ENCODE measurements around the gene MOSPD3. TPM values are rescaled to one million over a fixed set of nuclear protein-coding genes. Genes with fewer than 3 reads are reported as not detected.

MOSPD3 gene
- total and polyA plus RNA-seq, 2 experiments from 2014 or later: 15.3 to 23.5 TPM

DNA sequence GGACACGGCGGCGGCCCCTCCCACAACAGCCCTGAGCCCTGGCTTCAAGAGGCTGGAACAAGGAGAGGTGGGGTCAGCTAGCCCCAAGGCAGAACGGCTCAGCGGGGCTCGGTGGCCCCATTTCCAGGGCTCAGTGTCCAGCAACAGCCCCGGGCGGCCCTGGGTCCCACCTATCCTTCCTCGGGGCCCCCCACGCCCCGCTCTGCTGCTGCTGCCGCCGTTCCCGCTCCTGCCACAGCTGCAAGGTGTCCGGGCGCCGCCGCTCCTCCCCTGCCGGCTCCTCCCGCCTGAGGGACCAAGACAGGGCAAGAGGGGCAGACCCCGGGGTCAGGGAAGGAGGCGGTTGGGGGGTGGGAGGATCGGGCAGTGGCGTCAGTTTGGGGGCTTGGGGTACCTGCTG is 35.2 kb upstream of the MOSPD3 start:
- TF ChIP-seq, protein P1, sequence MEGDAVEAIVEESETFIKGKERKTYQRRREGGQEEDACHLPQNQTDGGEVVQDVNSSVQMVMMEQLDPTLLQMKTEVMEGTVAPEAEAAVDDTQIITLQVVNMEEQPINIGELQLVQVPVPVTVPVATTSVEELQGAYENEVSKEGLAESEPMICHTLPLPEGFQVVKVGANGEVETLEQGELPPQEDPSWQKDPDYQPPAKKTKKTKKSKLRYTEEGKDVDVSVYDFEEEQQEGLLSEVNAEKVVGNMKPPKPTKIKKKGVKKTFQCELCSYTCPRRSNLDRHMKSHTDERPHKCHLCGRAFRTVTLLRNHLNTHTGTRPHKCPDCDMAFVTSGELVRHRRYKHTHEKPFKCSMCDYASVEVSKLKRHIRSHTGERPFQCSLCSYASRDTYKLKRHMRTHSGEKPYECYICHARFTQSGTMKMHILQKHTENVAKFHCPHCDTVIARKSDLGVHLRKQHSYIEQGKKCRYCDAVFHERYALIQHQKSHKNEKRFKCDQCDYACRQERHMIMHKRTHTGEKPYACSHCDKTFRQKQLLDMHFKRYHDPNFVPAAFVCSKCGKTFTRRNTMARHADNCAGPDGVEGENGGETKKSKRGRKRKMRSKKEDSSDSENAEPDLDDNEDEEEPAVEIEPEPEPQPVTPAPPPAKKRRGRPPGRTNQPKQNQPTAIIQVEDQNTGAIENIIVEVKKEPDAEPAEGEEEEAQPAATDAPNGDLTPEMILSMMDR (conservative IDR thresholded peaks at IDR 0.05; ENCODE audit: low read depth in 2 of 2): no peak
- TF ChIP-seq ZNF114 (CRISPR knock-in tag; IDR thresholded peaks at IDR 0.05): no peak
- TF ChIP-seq JUNB (IDR thresholded peaks at IDR 0.05; ENCODE audit: unreplicated experiment): no peak
- TF ChIP-seq, protein P2, sequence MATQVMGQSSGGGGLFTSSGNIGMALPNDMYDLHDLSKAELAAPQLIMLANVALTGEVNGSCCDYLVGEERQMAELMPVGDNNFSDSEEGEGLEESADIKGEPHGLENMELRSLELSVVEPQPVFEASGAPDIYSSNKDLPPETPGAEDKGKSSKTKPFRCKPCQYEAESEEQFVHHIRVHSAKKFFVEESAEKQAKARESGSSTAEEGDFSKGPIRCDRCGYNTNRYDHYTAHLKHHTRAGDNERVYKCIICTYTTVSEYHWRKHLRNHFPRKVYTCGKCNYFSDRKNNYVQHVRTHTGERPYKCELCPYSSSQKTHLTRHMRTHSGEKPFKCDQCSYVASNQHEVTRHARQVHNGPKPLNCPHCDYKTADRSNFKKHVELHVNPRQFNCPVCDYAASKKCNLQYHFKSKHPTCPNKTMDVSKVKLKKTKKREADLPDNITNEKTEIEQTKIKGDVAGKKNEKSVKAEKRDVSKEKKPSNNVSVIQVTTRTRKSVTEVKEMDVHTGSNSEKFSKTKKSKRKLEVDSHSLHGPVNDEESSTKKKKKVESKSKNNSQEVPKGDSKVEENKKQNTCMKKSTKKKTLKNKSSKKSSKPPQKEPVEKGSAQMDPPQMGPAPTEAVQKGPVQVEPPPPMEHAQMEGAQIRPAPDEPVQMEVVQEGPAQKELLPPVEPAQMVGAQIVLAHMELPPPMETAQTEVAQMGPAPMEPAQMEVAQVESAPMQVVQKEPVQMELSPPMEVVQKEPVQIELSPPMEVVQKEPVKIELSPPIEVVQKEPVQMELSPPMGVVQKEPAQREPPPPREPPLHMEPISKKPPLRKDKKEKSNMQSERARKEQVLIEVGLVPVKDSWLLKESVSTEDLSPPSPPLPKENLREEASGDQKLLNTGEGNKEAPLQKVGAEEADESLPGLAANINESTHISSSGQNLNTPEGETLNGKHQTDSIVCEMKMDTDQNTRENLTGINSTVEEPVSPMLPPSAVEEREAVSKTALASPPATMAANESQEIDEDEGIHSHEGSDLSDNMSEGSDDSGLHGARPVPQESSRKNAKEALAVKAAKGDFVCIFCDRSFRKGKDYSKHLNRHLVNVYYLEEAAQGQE (IDR thresholded peaks at IDR 0.05; ENCODE audit: unreplicated experiment): no peak
- no peak for TF ChIP-seq EZH2phosphoT487 (IDR thresholded peaks at IDR 0.05; ENCODE audit: unreplicated experiment)
- TF ChIP-seq STAT1 (IDR thresholded peaks at IDR 0.05; ENCODE audit: unreplicated experiment): no peak
- no peak for TF ChIP-seq POLR2AphosphoS5 (IDR thresholded peaks at IDR 0.05; ENCODE audit: low read depth)
- TF ChIP-seq, protein P3, sequence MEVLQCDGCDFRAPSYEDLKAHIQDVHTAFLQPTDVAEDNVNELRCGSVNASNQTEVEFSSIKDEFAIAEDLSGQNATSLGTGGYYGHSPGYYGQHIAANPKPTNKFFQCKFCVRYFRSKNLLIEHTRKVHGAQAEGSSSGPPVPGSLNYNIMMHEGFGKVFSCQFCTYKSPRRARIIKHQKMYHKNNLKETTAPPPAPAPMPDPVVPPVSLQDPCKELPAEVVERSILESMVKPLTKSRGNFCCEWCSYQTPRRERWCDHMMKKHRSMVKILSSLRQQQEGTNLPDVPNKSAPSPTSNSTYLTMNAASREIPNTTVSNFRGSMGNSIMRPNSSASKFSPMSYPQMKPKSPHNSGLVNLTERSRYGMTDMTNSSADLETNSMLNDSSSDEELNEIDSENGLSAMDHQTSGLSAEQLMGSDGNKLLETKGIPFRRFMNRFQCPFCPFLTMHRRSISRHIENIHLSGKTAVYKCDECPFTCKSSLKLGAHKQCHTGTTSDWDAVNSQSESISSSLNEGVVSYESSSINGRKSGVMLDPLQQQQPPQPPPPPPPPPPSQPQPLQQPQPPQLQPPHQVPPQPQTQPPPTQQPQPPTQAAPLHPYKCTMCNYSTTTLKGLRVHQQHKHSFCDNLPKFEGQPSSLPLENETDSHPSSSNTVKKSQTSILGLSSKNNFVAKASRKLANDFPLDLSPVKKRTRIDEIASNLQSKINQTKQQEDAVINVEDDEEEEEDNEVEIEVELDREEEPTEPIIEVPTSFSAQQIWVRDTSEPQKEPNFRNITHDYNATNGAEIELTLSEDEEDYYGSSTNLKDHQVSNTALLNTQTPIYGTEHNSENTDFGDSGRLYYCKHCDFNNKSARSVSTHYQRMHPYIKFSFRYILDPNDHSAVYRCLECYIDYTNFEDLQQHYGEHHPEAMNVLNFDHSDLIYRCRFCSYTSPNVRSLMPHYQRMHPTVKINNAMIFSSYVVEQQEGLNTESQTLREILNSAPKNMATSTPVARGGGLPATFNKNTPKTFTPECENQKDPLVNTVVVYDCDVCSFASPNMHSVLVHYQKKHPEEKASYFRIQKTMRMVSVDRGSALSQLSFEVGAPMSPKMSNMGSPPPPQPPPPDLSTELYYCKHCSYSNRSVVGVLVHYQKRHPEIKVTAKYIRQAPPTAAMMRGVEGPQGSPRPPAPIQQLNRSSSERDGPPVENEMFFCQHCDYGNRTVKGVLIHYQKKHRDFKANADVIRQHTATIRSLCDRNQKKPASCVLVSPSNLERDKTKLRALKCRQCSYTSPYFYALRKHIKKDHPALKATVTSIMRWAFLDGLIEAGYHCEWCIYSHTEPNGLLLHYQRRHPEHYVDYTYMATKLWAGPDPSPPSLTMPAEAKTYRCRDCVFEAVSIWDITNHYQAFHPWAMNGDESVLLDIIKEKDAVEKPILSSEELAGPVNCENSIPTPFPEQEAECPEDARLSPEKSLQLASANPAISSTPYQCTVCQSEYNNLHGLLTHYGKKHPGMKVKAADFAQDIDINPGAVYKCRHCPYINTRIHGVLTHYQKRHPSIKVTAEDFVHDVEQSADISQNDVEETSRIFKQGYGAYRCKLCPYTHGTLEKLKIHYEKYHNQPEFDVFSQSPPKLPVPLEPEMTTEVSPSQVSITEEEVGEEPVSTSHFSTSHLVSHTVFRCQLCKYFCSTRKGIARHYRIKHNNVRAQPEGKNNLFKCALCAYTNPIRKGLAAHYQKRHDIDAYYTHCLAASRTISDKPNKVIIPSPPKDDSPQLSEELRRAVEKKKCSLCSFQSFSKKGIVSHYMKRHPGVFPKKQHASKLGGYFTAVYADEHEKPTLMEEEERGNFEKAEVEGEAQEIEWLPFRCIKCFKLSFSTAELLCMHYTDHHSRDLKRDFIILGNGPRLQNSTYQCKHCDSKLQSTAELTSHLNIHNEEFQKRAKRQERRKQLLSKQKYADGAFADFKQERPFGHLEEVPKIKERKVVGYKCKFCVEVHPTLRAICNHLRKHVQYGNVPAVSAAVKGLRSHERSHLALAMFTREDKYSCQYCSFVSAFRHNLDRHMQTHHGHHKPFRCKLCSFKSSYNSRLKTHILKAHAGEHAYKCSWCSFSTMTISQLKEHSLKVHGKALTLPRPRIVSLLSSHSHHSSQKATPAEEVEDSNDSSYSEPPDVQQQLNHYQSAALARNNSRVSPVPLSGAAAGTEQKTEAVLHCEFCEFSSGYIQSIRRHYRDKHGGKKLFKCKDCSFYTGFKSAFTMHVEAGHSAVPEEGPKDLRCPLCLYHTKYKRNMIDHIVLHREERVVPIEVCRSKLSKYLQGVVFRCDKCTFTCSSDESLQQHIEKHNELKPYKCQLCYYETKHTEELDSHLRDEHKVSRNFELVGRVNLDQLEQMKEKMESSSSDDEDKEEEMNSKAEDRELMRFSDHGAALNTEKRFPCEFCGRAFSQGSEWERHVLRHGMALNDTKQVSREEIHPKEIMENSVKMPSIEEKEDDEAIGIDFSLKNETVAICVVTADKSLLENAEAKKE (CRISPR knock-in tag; IDR thresholded peaks at IDR 0.05): no peak
- TF ChIP-seq, protein P4, sequence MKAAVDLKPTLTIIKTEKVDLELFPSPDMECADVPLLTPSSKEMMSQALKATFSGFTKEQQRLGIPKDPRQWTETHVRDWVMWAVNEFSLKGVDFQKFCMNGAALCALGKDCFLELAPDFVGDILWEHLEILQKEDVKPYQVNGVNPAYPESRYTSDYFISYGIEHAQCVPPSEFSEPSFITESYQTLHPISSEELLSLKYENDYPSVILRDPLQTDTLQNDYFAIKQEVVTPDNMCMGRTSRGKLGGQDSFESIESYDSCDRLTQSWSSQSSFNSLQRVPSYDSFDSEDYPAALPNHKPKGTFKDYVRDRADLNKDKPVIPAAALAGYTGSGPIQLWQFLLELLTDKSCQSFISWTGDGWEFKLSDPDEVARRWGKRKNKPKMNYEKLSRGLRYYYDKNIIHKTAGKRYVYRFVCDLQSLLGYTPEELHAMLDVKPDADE (IDR thresholded peaks at IDR 0.05): no peak
- TF ChIP-seq CREB1 (CRISPR knock-in tag; IDR thresholded peaks at IDR 0.05; ENCODE audit: low read depth): no peak
- no peak for TF ChIP-seq NANOG (IDR thresholded peaks at IDR 0.05; ENCODE audit: borderline replicate concordance)
- TF ChIP-seq ZNF331 (CRISPR knock-in tag; IDR thresholded peaks at IDR 0.05; ENCODE audit: low read depth): no peak
- H3K4me3 Mint-ChIP-seq: no peak overlapping the region
- H3K36me3 ChIP-seq (ENCODE audit: insufficient read depth): peaks cover 9% of the 10 kb centered on the region; the same call in 1 of the 2 replicates
- H3K27ac ChIP-seq (ENCODE audit: low read depth): no peak overlapping the region
- peaks cover 12% of the 10 kb centered on the region for H3K36me3 Mint-ChIP-seq (ENCODE audit: low read depth)
- H3K27me3 ChIP-seq (ENCODE audit: insufficient read depth): no peaks in the 10 kb centered on the region
- H3K9me2 ChIP-seq (ENCODE audit: insufficient read depth): no peaks in the 10 kb centered on the region
- H3K79me2 ChIP-seq (replicated peaks; ENCODE audit: insufficient read depth): no peaks in the 10 kb centered on the region
- ATAC-seq (no peak), DNase-seq (ENCODE audit: low spot score) (no peak)
- no peak overlapping the region for H3K4me3 ChIP-seq
- H4K20me1 ChIP-seq (replicated peaks; ENCODE audit: insufficient read depth): no peaks in the 10 kb centered on the region
- peaks cover 3% of the 10 kb centered on the region; the same call in 1 of the 2 replicates for H3F3A ChIP-seq (replicated peaks; ENCODE audit: low read depth)
- no peak overlapping the region for H3K27ac Mint-ChIP-seq
- H2AFZ ChIP-seq: no peak overlapping the region
- peaks cover 7% of the 10 kb centered on the region for H3K4me1 ChIP-seq (ENCODE audit: insufficient read depth)
- no peak overlapping the region for H3K4me2 ChIP-seq
- H3K4me1 Mint-ChIP-seq: peaks cover 5% of the 10 kb centered on the region
- no peaks in the 10 kb centered on the region for H3K9me3 Mint-ChIP-seq
- peaks cover 10% of the 10 kb centered on the region for H3K27me3 Mint-ChIP-seq (ENCODE audit: insufficient read depth, low read depth, poor library complexity)

Measured in GM23338 (cell line).